Upper lobe of left lung (tissue), 6 donors: ENCODE data around the gene ST6GALNAC3. TPM values are rescaled to one million over a fixed set of nuclear protein-coding genes. Genes with fewer than 3 reads are reported as not detected.

Source experiments
- ATAC-seq, 2 donors: fragments of 200-7000 bp; cut with Tn5 transposase; one replicate each; pipeline ENCODE4 v1.9.1; 2022; ENCODE audit warnings: mild to moderate bottlenecking in 2 of 2, moderate library complexity in 2 of 2; ENCODE audit not compliant: low FRiP score in 2 of 2
- DNase-seq, 2 donors: peaks; one replicate each; pipeline ENCODE4 v3.0.0-alpha.2; 2019 to 2020
- H3K27ac ChIP-seq, 4 donors: fragments of 200-600 bp; sonication (generic); one replicate each; pipeline ENCODE4 v1.5.1; 2016 to 2019
- H3K27me3 ChIP-seq, 4 donors: fragments of 200-600 bp; sonication (generic); one replicate each; pipeline ENCODE4 v1.5.1; 2017 to 2019
- H3K36me3 ChIP-seq, 4 donors: fragments of 200-600 bp; sonication (generic); one replicate each; pipeline ENCODE4 v1.5.1; 2016 to 2019
- H3K4me1 ChIP-seq, 4 donors: fragments of 200-600 bp; sonication (generic); one replicate each; pipeline ENCODE4 v1.5.1; 2018 to 2019
- H3K4me3 ChIP-seq, 4 donors: fragments of 200-600 bp; sonication (generic); one replicate each; pipeline ENCODE4 v1.5.1; 2017 to 2019; ENCODE audit warnings: mild to moderate bottlenecking in 2 of 4, moderate library complexity in 1 of 4
- H3K9me3 ChIP-seq, 4 donors: fragments of 200-600 bp; sonication (generic); one replicate each; pipeline ENCODE4 v1.5.1; 2018 to 2019
- CTCF ChIP-seq, 6 experiments: fragments of 450-650 bp in 4 of 6; fragments of 200-600 bp in 2 of 6; sonication (generic) in 2 of 6; IDR thresholded peaks; one replicate each; pipeline ENCODE4 v1.5.1; 2016 to 2019; ENCODE audit warnings: antibody characterized with exemption in 6 of 6
- EP300 ChIP-seq, 4 donors: sonication (generic); formaldehyde crosslinking; IDR thresholded peaks; one replicate each; pipeline ENCODE4 v1.5.1; 2017; ENCODE audit warnings: antibody characterized with exemption in 4 of 4, control low read depth in 2 of 4
- POLR2A ChIP-seq, 4 donors: fragments of 450-650 bp; IDR thresholded peaks; one replicate each; pipeline ENCODE4 v1.5.1; 2016 to 2017; ENCODE audit warnings: antibody characterized with exemption in 4 of 4, mild to moderate bottlenecking in 2 of 4
- POLR2AphosphoS5 ChIP-seq, 2 donors: sonication (generic); formaldehyde crosslinking; IDR thresholded peaks; one replicate each; pipeline ENCODE4 v1.5.1; 2017; ENCODE audit warnings: antibody characterized with exemption in 2 of 2
- WGBS, 2 donors: methylation state at CpG; one replicate each; pipeline ENCODE4 v1.1.5; 2017 to 2018; 5-methylcytosine and 5-hydroxymethylcytosine counted together
- total RNA-seq, 6 donors: library from RNA; depleted of rRNA in 4 of 6; stranded (reverse); fragments of >200 nt in 4 of 6; gene quantifications; one replicate each; pipeline versions ENCODE4 v1.1.0 to v1.2.1, GENCODE V29; 2016 to 2021
- donor health status: DM: no; HTN: no; CAD: no; lungs with moderate emphysema.
- donor health status: DM: no; HTN: yes; CAD: no; lungs with severe emphysema.

ST6GALNAC3 gene
- total RNA-seq, 6 donors from 2014 or later = 5.8 to 13.1 (median 11.3) TPM

GRCh38 chr1:76102046-76102445, 27.5 kb downstream of the ST6GALNAC3 start:
- TF ChIP-seq POLR2AphosphoS5 (IDR thresholded peaks at IDR 0.05) = no peak
- TF ChIP-seq POLR2A (IDR thresholded peaks at IDR 0.05) = no peak
- no peak for TF ChIP-seq CTCF (IDR thresholded peaks at IDR 0.05)
- TF ChIP-seq EP300 (IDR thresholded peaks at IDR 0.05) = no peak
- no peak overlapping the region for H3K27ac ChIP-seq
- ATAC-seq = no peak
- H3K4me1 ChIP-seq = peaks cover 0 to 7% (median 2%) of the 10 kb centered on the region in 4 donors
- no peaks in the 10 kb centered on the region for H3K36me3 ChIP-seq
- DNase-seq = no peak
- H3K4me3 ChIP-seq = no peak overlapping the region
- H3K9me3 ChIP-seq = no peaks in the 10 kb centered on the region
- no peaks in the 10 kb centered on the region for H3K27me3 ChIP-seq
- WGBS, 2 donors = 81 to 95% methylated on average over 1 of the region's 1 CpG

- Histone ChIP-seq H3K27me3 (no peaks in the 10 kb centered on the region), H3K4me3 (no peak overlapping the region), H3K4me1 (peaks cover 0 to 7% (median 2%) of the 10 kb centered on the region in 4 donors), H3K27ac (no peak overlapping the region), H3K36me3 (no peaks in the 10 kb centered on the region), H3K9me3 (no peaks in the 10 kb centered on the region)
- DNase-seq (no peak), ATAC-seq (no peak)
- no peak for TF ChIP-seq EP300 (IDR thresholded peaks at IDR 0.05)
Observed at GRCh38 chr1:76103034-76103433, 28.5 kb downstream of the ST6GALNAC3 start.

- 53% methylated on average over 2 of the region's 2 CpGs for WGBS, 2 donors
- Histone ChIP-seq H3K27ac (no peak overlapping the region), H3K9me3 (no peaks in the 10 kb centered on the region), H3K4me3 (no peak overlapping the region), H3K27me3 (no peaks in the 10 kb centered on the region), H3K4me1 (peaks cover 0 to 11% (median 2%) of the 10 kb centered on the region in 4 donors), H3K36me3 (no peaks in the 10 kb centered on the region)
- no peak for TF ChIP-seq POLR2AphosphoS5 (IDR thresholded peaks at IDR 0.05)
- TF ChIP-seq EP300 (IDR thresholded peaks at IDR 0.05) = no peak
- TF ChIP-seq POLR2A (IDR thresholded peaks at IDR 0.05) = no peak
- no peak for TF ChIP-seq CTCF (IDR thresholded peaks at IDR 0.05)
- no peak for DNase-seq
- ATAC-seq = no peak
Observed at GRCh38 chr1:76105372-76105771, 30.8 kb downstream of the ST6GALNAC3 start.

GRCh38 chr1:76106251-76106650, 31.7 kb downstream of the ST6GALNAC3 start:
- ATAC-seq = no peak
- peaks cover 0 to 12% (median 2%) of the 10 kb centered on the region in 4 donors for H3K4me1 ChIP-seq
- H3K4me3 ChIP-seq = no peak overlapping the region
- no peaks in the 10 kb centered on the region for H3K36me3 ChIP-seq
- no peaks in the 10 kb centered on the region for H3K9me3 ChIP-seq
- no peaks in the 10 kb centered on the region for H3K27me3 ChIP-seq
- 63 to 88% methylated on average over 1 of the region's 1 CpG for WGBS, 2 donors
- DNase-seq = no peak
- TF ChIP-seq POLR2AphosphoS5 (IDR thresholded peaks at IDR 0.05) = no peak
- TF ChIP-seq CTCF (IDR thresholded peaks at IDR 0.05) = no peak
- TF ChIP-seq EP300 (IDR thresholded peaks at IDR 0.05) = no peak
- no peak for TF ChIP-seq POLR2A (IDR thresholded peaks at IDR 0.05)
- H3K27ac ChIP-seq = no peak overlapping the region

GRCh38 chr1:76106719-76107235, 32.2 kb downstream of the ST6GALNAC3 start:
- H3K4me1 ChIP-seq = peaks cover 0 to 7% (median under 1%) of the 10 kb centered on the region in 4 donors
- H3K36me3 ChIP-seq = no peaks in the 10 kb centered on the region
- no peak overlapping the region for H3K27ac ChIP-seq
- TF ChIP-seq EP300 (IDR thresholded peaks at IDR 0.05) (no peak), POLR2A (IDR thresholded peaks at IDR 0.05) (no peak), POLR2AphosphoS5 (IDR thresholded peaks at IDR 0.05) (no peak), CTCF (IDR thresholded peaks at IDR 0.05) (no peak)
- WGBS, 2 donors = 84 to 85% methylated on average over 1 of the region's 1 CpG
- DNase-seq (no peak), ATAC-seq (no peak)
- H3K4me3 ChIP-seq = no peak overlapping the region
- H3K9me3 ChIP-seq = no peaks in the 10 kb centered on the region
- no peaks in the 10 kb centered on the region for H3K27me3 ChIP-seq
